NCI-H82 treated with DMSO at 0.1 percent for 48 hours (cell line): ENCODE data around the gene TPK1.
"Not testable (repeated sequence)": the region's sequence is repeated elsewhere in the genome, so short reads cannot be mapped to it uniquely, and the experiment has no call there.

Experiments
- DNase-seq: peaks from one replicate; lab custom pipeline; 2025; ENCODE audit not compliant: unreplicated experiment; lab: John Stamatoyannopoulos, UW

The TPK1 gene

DNA sequence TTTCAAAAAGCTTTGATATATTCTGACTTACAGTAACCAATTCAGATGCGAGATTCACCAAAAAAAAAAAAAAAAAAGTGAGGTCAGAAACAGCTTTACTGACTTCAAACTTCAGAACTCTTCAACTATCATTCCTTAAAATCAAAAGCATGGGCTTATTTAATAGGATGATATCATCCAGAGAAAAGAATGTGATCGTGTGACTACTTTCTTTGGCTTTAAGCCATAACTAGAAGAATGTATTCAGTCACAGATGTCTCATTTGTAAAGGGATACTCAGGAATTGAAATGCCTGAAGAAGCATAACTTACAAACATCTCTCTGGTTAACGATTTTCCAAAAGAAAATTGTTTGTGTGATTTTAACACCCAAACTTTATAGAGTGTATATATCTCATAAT lies 11.5 kb downstream of the TPK1 start:
- no peak for DNase-seq

DNA sequence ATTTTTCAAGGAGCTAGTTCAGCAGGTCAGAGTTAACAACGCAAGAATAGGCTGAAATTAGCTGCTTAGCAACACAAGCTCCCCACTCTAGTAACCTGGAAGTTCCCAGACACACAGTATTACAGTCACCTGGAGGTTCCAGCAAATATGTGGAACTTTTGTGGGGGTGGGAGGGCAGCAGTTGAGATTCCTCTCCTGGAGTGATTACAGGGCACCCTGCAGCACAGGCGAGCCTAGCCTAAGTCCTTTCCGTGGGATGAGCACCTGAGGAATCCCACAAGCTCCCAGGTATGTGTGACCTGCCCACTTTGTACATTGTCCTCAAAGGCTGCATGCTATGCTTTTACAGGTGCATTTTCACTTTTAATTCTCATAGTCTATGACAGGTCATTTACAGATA lies 13.6 kb downstream of the TPK1 start:
- DNase-seq: no peak

DNA sequence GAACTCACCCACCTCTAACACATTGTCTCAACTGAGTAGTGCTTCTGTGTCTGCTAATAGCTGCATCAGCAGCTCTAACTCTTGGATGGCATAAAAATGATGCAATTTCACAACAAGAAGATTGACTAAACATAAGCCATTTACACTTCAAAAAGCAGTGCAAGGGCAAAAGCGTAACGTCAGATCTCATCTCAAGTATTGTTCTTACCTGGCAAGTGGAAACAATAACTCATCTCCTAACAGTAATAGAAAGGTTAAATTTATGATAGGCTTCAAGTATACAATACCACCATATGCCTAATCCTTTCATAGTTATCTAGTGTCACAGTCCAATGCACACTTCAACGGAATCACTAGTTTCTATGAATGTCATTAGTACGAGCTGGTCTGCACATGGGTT lies 14.8 kb downstream of the TPK1 start:
- peak; percentile 53 for DNase-seq

DNA sequence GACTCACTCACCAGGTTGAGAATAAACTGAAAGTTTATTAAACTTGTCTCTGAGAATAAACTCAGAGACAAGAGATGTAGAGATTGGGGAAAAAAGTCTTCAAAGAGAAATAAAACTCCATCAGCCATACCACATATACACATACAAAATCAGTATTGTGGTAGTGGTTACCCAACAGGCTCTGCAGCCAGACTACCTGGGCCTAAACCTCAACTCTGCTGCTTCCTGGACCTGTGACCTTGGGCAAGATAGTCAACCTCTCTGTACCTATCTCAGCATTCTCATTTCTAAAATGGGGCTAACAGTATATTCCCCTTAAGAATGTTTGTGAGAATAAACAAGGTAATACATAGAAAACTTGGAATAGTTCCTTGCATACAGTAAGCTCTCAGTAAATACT lies 15.3 kb downstream of the TPK1 start:
- DNase-seq: no peak

DNA sequence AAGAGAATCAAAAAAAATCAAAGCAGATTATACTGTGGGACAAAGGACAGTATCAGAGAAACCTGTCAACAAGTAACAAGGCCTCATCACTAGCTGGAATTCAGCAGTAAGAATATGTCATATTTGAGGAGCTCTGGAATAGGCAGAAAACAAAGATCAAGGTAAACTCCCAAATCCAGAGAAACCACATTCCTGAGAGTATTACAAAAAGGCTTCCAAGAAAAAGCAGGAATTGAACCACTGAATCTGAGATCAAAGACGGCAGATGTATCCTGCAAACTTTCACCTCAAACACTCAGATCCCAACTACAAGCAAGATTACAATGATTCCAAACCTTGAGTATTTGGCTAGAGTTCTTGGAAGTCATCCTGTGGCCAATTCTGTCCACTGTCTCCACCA lies 16.3 kb downstream of the TPK1 start:
- no peak for DNase-seq

DNA sequence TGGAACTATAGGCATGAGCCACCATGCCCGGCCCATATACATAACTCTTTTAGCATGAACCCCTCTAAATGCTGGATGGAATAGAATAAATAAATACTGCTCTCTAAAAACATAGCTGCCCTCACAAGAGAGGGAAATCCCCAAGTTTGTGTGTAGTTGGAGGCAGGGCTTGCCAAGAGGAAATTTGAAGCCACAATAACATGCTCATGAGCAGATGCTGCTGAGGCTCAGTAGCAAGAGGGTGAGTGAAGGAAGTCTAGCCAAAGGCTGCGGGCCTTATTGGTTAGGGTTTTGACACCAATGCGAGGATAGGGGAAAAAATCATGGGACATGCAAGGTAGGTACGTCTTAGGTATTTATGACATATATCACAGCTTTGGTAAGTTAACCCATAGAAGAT lies 17.3 kb downstream of the TPK1 start:
- no peak for DNase-seq

DNA sequence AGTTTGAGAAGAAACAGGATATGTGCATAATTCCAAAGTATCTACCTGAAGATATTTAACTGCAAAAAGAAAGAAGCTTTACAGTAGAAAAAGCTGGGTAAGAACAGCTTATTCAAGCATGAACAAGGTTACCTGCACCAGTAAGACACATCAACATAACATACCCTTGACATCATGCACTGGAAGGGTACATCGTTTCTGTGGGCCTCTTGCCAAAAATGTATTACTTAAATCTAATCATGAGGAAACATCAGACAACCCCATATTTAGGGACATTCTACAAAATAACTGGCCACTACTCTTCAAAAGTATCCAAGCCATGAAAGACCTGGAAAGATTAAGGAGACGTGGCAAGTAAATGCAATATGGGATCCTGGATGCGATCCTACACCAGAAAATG lies 18.9 kb downstream of the TPK1 start:
- DNase-seq: no peak

DNA sequence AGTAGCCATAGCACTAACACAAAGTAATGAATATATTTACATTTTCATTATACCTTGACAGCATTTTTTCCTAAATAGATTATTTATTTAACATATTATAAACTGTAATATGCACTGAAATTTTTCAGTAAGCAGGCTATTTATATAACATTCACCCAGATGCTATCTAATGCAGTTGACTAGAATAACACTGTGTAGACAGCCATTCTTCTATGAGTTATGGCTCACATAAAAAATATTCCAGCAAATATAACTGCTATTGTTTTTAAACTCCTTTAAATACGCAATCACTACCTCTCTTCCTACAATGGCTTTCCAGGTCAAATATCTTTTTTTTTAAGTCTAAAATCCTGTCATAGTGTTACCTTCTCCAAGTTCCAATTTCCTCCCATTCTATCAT lies 21.6 kb downstream of the TPK1 start:
- DNase-seq: no peak

DNA sequence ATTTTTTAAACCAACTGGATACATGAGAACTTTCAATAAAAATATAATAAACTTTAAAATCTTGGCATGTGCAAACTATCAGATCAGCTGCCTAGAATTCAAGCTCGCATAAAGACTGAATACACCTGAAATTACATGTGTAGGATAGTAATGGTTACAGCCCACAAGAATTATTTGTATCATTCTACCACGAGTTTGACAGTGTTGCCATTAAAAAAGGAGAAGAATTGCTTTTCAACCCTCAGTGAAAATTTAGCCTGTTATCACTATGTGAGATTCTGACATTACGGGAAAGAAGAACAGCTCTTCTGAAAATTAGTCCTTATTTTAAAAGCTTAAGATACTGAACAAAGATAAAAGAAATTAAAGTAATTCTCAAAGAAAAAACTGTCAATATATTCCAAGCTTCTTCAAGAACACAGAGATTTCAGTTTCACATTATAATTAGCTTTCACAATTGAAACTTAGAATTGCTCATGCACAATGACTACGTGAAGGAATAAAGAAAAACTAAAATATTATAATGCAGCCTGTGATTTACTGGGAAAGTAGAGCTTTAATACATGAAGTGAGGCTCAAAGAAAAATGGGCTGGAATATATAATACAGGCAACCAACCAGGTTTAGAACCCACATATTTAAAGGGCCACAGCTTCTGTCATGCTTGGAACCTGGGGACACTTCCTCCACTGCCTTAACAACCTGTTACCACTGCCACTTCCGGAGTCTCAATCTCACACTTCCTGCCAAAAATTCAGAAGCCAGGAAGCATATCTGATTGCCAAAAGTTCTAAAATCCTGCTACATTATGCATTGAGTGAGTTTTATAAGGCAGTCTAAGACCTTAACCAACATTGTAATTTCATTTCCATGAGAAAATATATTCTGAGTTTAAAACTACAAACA lies 23.2 kb downstream of the TPK1 start:
- DNase-seq: no peak

DNA sequence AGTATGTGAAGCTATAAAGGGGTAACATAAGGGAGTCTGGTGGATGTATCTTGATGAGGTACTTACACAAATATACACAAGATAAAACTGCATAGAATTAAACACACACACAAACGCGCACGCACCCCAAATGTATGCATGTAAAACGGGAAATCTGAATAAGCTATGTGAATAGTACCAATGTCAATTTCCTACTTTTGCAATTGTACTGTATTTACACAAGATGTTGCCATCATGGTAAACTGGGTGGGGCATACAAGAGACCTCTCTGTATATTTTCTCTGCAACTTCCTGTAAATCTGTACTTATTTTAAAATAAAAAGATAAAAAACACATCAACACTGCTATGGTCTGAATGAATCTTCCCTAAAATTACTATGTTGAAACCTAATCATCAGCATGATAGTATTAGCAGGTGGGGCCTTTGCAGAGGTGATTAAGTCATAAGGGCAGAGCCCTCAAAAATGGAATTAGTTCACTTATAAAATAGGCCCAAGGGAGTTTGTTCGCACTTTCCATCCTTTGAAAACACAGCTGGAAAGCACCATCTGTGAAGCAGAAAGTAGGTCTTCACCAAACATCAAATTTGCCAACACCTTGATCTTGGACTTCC lies 30.1 kb downstream of the TPK1 start:
- DNase-seq: no peak

DNA sequence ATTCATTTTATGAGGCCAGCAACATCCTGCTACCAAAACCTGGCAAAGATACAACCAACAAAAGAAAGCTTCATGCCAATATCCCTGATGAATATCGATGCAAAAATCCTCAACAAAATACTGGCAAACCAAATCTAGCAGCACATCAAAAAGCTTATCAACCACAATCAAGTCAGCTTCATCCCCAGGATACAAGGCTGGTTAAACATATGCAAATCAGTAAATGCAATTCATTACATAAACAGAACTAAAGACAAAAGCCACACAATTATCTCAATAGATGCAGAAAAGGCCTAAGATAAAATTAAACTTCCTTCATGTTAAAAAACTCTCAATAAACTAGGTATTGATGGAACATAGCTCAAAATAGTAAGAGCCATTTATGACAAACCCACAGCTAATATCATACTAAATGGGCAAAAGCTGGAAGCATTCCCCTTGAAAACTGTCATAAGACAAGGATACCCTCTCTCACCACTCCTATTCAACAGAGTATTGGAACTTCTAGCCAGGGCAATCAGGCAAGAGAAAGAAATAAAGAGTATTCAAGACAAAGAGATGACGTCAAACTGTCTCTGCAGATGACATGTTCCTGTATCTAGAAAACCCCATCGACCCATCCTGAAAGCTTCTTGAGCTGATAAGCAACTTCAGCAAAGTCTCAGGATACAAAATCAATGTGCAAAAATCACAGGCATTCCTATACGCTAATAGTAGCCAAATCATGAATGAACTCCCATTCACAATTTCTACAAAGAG lies 35.0 kb downstream of the TPK1 start:
- not testable (repeated sequence) for DNase-seq

DNA sequence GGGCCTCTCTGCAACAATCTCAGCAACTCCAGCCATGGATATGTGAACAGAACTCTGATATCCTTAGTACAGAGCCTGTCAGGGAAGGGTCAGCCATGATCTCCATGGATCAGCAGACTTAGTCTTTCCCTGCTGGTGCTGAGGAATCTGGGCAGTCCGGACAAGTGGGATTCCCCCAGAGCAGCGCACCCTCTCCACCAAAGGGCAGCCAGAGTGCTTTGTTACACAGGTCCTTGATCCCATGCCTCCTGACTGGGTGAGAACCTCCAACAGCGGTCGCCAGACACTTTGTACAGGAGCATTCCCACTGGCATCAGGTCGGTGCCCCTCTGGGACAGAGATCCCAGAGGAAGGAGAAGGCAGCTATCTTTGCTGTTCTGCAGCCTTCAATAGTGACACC lies 38.9 kb downstream of the TPK1 start:
- no peak for DNase-seq

DNA sequence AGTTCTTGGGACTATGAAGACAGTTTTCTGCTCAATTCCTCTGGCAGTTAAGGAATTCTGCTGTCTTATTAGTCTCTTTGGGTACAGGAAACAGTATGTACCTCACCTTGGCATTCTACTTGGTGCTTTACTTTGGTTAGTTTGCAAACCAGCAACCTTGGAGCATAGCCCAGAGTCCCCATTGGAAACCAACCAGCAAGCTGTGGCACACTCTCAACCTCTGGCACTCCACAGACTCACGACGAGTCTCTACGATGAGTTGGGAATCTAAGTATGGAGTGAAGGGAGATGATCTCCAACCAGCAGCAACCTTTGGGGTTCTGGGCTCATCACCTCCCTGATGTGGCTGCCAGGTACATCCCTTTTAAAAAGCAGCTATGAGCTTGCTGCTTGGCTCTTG lies 43.8 kb downstream of the TPK1 start:
- DNase-seq: no peak

DNA sequence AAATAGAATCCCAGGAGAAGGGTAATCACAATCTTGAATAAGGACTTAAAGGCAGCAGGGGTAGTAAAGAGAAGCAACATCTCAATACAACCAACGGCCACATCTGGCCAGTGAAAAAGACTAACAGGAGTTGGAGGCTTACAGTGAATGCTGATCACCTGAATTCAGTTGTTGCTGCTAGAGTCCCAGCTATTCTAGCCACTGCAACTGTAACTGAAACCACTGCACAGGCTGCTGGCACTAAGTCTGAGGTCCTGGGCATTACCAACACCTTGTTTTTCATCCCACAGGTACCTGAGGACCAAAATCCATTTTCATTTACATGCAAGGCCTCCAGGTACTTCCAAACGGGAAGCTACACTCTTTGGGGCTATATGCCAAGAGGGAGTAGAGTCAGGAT lies 44.4 kb downstream of the TPK1 start:
- no peak for DNase-seq

DNA sequence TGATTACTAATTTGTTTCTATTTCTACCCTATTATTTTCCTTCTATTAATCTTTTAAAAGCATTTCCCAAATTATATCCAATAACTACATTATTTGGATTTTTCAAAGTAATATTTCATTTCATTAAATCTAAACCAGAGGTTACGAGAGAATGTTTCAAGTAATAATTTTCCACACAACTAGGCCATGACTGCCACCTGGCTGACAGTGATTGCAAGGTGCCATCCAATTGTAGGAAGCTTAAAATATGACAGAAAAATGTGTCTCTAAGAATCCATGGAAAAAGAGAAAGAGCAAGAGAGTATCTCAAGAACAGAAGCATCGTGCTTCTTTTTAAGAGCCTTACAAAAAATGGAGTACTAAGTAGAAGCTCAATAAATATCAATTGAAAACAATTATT lies 48.7 kb downstream of the TPK1 start:
- DNase-seq: no peak

DNA sequence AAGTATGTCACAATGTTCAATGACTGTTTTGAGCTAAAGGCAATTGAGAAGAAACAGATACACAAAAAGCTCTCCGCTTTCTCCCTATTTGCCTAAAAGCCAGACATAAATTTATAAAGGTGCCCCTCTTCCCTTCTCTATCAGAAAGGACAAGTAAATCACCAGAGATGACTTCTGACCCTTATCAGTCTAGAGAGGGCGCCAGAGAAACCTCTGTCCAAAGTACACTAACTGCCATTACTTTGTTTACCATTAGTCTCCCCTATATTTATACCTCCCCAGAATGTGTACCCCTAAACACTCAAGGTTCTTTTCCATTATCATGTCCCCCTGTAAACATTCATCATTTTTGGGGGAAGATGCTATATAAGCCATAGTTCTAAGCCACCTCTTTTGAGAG lies 49.3 kb downstream of the TPK1 start:
- no peak for DNase-seq

DNA sequence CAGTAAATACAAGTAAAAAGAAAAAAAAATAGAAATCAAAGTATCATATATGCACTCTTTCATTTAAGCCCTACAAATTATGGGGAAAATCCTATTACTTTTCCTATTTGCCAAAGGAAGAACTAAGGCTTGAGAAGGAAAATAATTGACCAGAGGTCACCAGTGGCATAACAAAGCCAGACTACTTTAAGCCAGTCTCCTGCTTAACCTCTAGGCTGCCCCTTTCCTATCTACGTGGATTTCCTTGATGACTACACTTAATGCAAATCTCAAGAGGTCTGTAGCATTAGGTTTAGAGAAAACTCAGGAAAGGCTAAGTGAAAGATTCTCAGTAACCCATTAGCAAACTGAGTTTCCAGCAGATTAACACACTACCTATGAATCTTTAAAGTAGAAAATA lies 49.8 kb downstream of the TPK1 start:
- peak; percentile 35 for DNase-seq

DNA sequence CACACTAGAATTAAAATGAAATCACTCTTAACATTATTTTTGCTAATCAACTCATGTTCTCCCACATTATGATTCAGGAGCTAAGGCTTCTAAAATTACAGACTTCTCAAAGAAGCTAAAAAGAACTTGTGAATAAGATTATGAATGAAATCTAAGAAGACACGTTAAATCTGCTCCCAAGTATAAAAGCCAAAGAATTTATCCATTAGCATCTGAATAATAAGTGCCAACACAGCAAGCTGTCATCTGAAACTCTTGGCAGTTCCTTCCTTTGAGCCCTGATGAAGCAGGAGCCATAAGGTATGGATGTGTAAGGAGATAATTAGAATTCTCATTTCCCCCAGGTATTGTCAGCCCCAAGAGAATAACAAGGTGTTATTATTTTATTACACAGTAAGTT lies 50.3 kb downstream of the TPK1 start:
- DNase-seq: no peak

DNA sequence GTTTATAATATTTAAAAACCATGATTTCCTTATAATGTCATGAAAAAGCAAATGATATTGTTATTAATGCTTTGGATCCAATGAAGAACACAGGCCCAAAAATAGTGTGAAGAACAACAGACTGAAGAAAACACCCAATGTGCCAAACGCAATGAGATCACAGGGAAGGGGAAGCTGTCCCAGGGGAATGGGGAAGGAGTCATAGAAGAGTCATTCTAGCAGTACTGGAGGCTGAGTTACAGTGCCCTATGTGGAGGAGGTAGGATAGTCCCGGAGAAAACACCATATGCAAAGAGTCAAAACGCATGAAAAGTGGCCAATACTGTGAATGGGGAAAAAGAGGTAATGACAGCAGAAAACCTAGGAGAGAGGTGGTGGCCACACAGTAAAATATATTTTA lies 50.9 kb downstream of the TPK1 start:
- no peak for DNase-seq

DNA sequence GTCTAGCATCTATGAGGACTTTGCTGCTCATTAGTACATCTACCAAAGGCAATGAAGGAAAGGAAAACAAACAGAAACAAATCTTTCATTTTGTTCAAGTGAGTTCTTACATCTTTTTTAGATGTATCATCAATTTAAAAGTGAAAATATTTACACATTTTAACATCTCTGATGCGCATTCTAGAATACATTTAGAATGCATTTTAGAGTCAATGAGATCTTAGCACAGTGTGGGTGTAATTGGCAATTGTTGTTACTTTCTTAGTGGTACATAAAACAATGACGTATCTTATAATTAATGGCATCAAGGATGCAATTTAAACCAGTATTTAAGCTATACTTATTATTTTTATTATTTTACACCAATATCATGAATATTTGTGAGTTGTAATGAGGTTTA lies 51.4 kb downstream of the TPK1 start:
- DNase-seq: no peak

DNA sequence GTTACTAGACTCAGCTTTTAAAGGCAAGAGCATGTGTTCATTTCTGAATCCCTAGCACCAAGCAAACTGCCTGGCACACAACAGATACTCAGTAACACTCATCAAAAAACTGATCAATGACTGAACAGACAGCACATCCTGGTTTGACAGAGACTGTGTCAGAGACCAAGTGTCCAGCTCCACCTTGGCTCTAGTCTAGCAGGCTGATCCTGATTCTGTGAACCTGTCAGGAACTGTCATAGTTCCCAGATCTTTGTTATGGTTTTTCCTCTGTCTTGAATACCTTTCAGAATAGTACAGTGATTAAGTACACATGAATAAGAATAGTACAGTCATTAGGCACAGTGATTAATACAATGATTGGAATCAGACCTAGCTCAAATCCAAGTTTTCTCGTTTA lies 53.0 kb downstream of the TPK1 start:
- DNase-seq: no peak

DNA sequence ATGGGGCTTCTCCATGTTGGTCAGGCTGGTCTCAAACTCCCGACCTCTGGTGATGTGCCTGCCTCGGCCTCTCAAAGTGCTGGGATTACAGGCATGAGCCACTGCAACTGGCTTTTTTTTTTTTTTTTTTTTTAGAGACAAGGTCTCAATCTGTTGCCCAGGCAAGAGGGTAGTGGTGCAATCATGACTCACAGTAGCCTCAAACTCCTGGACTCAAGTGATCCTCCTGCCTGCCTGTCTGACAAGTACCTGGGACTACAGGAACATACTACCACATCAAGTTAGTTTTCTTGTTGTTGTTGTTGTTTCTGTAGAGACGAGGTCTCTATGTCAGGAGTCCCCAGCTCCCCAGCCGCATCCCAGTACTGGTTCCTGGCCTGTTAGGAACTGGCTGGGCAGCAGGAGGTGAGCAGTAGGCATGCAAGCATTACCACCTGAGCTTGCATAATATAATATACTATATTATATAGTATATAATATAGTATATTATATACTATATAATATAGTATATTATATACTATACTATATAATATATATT lies 55.7 kb downstream of the TPK1 start:
- no peak for DNase-seq
